K562 (cell line): ENCODE data around the gene LMO2. TPM values are rescaled to one million over a fixed set of nuclear protein-coding genes. Genes with fewer than 3 reads are reported as not detected.
A peak's percentile ranks its signal among the peaks of the same experiment; 100 is the strongest.

Source experiments
- CCNT2 ChIP-seq: IDR thresholded peaks from 2 replicates; pipeline ENCODE4 v1.6.1; 2011; ENCODE audit warnings: borderline replicate concordance, low read depth, mild to moderate bottlenecking, moderate library complexity, mixed read lengths, low read length; ENCODE audit not compliant: insufficient read length; ENCODE audit errors: extremely low read depth
- CHD4 ChIP-seq: fragments of 200-600 bp; sonication (generic); IDR thresholded peaks from 3 replicates; pipeline ENCODE4 v1.6.1; 2012; ENCODE audit warnings: low read depth, mild to moderate bottlenecking, mixed read lengths, low read length, inconsistent platforms; ENCODE audit not compliant: insufficient read depth, insufficient replicate concordance, poor library complexity, severe bottlenecking
- CREM ChIP-seq: IDR thresholded peaks from 2 replicates; pipeline ENCODE4 v1.6.1; 2014; ENCODE audit warnings: antibody characterized with exemption, low read depth
- ELF1 ChIP-seq: fragments of 200-800 bp; sonication (Bioruptor generic); IDR thresholded peaks from 2 replicates; pipeline ENCODE4 v1.6.1; 2016; ENCODE audit warnings: missing genetic modification characterization, missing compliant biosample characterization
- ESRRA ChIP-seq: fragments of 450-650 bp; IDR thresholded peaks from 2 replicates; pipeline ENCODE4 v1.6.1; 2014; ENCODE audit warnings: low read depth, mild to moderate bottlenecking, moderate library complexity, borderline replicate concordance
- MLLT1 ChIP-seq, 2 experiments: fragments of 450-650 bp; IDR thresholded peaks; 2 replicates each; pipeline ENCODE4 v1.6.1; 2016
- MYBL2 ChIP-seq, 2 experiments: fragments of 450-650 bp in 1 of 2; sonication (generic) in 1 of 2; formaldehyde crosslinking in 1 of 2; IDR thresholded peaks; 2 replicates each; pipeline versions ENCODE4 v1.6.1 to v1.8.1; 2017 to 2022; ENCODE audit warnings: borderline replicate concordance in 1 of 2, inconsistent platforms in 1 of 2, low read depth in 1 of 2, mild to moderate bottlenecking in 1 of 2, missing genetic modification reagents in 1 of 2, moderate library complexity in 1 of 2
- MYC ChIP-seq, 2 experiments: fragments of 250-450 bp in 1 of 2; sonication (Bioruptor Pico) in 1 of 2; IDR thresholded peaks; 2 replicates each; pipeline versions ENCODE4 v1.5.1 to v1.6.1; 2012 to 2021; ENCODE audit warnings: low read depth in 2 of 2, borderline replicate concordance in 1 of 2, improper control_type of control experiment in 1 of 2, low read length in 1 of 2, mild to moderate bottlenecking in 1 of 2, moderate library complexity in 1 of 2
- NRF1 ChIP-seq, 2 experiments: fragments of 450-650 bp; IDR thresholded peaks in 1 of 2; conservative IDR thresholded peaks in 1 of 2; 2 replicates each; pipeline ENCODE4 v1.6.1; 2014; ENCODE audit warnings: mild to moderate bottlenecking in 2 of 2
- RBFOX2 ChIP-seq: fragments of 200-400 bp; formaldehyde crosslinking; IDR thresholded peaks from 2 replicates; pipeline ENCODE4 v1.6.1; 2017; ENCODE audit warnings: low read depth, mild to moderate bottlenecking, low read length, moderate library complexity
- SMAD1 ChIP-seq: fragments of 150-350 bp; IDR thresholded peaks from 2 replicates; pipeline ENCODE4 v1.6.1; 2014; ENCODE audit warnings: low read length, low read depth; ENCODE audit not compliant: partially characterized antibody
- SP2 ChIP-seq: IDR thresholded peaks from 2 replicates; pipeline ENCODE4 v1.6.1; 2011; ENCODE audit warnings: mild to moderate bottlenecking, low read depth, low read length, moderate library complexity; ENCODE audit not compliant: poor library complexity, severe bottlenecking; ENCODE audit errors: extremely low read depth
- TAF1 ChIP-seq: IDR thresholded peaks from 2 replicates; pipeline ENCODE4 v1.6.1; 2011; ENCODE audit warnings: mild to moderate bottlenecking, low read length, moderate library complexity; ENCODE audit not compliant: insufficient read depth, control insufficient read depth, severe bottlenecking; ENCODE audit errors: extremely low read depth
- VEZF1 ChIP-seq: fragments of 200-800 bp; sonication (Bioruptor generic); IDR thresholded peaks from 2 replicates; pipeline ENCODE4 v1.6.1; 2017; ENCODE audit warnings: missing genetic modification characterization, missing compliant biosample characterization
- ZBTB34 ChIP-seq: fragments of 250-450 bp; sonication (Bioruptor Pico); IDR thresholded peaks from 2 replicates; pipeline ENCODE4 v1.8.0; 2021; ENCODE audit warnings: mild to moderate bottlenecking, moderate library complexity
- ZFX ChIP-seq: sonication (generic); formaldehyde crosslinking; IDR thresholded peaks from 2 replicates; pipeline ENCODE4 v1.8.0; 2022; ENCODE audit warnings: mild to moderate bottlenecking, missing genetic modification reagents, moderate library complexity
- ZNF12 ChIP-seq: sonication (generic); formaldehyde crosslinking; IDR thresholded peaks from 2 replicates; pipeline ENCODE4 v1.4.0; 2020; ENCODE audit warnings: mild to moderate bottlenecking, missing genetic modification reagents
- ZNF217 ChIP-seq: sonication (generic); formaldehyde crosslinking; IDR thresholded peaks from 2 replicates; pipeline ENCODE4 v1.8.0; 2022; ENCODE audit warnings: mild to moderate bottlenecking, missing genetic modification reagents
- ZNF655 ChIP-seq: fragments of 250-450 bp; sonication (Bioruptor Pico); IDR thresholded peaks from 2 replicates; pipeline ENCODE4 v1.5.0; 2021
- polyA plus RNA-seq, 8 experiments: library from polyadenylated mRNA; depleted of rRNA in 4 of 8; stranded (reverse) in 5 of 8; unstranded in 3 of 8; fragments of >200 nt; fragmentation: Nextera tagmentation in 2 of 8; fragmentation: Illumina TruSeq in 1 of 8; extraction: Ambion mirVana in 2 of 8; extraction: Trizol in 1 of 8; gene quantifications; 2 replicates each; pipeline versions ENCODE4 v1.2.1 to v1.2.3, GENCODE V29; 2011 to 2014; ENCODE audit warnings: inconsistent platforms in 1 of 8, missing spikeins in 1 of 8
- total RNA-seq, 7 experiments: library from RNA; depleted of rRNA in 6 of 7; stranded (reverse); fragments of >200 nt in 6 of 7; fragmentation: Illumina TruSeq in 2 of 7; extraction: Trizol in 2 of 7; gene quantifications; 2 replicates each; pipeline versions ENCODE4 v1.2.1 to v1.2.3, GENCODE V29; 2011 to 2021; ENCODE audit warnings: low replicate concordance in 1 of 7

Gene LMO2
- total and polyA plus RNA-seq, 9 of the 15 experiments (the other 6 are each of a cell fraction or from before 2014, with no cell fraction given): 6.9 to 126 (median 91.5) TPM

- TF ChIP-seq ZNF655 (no peak), CHD4 (no peak), ELF1 (tag) (0 out of 2 replicates have a peak, but pooled peaks have one; percentile 20), CCNT2 (peak; percentile 12), ZBTB34 (CRISPR knock-in tag) (no peak), VEZF1 (0 out of 2 replicates have a peak, but pooled peaks have one; percentile 3), ZNF217 (no peak), CREM (no peak), MYC (IDR thresholded peaks at IDR 0.05; ENCODE audit: low read depth, low read length) (0 out of 2 replicates have a peak, but pooled peaks have one; percentile 28), MYC (CRISPR knock-in tag; IDR thresholded peaks at IDR 0.05; ENCODE audit: borderline replicate concordance, low read depth) (no peak), TAF1 (peak; percentile 5), MYBL2 (IDR thresholded peaks at IDR 0.05; ENCODE audit: low read depth) (no peak), MYBL2 (CRISPR knock-in tag; IDR thresholded peaks at IDR 0.05; ENCODE audit: borderline replicate concordance) (no peak), ZFX (CRISPR knock-in tag) (peak; percentile 62), NRF1 (conservative IDR thresholded peaks at IDR 0.05 in 1 of 2, IDR thresholded peaks at IDR 0.05 in 1 of 2) (peak; percentile 30 to 52; a peak in 3 of 4 replicates), SMAD1 (no peak), MLLT1 (IDR thresholded peaks at IDR 0.05) (peak; percentile 7 to 27; a peak in 1 of 4 replicates), SP2 (no peak), ZNF12 (peak; percentile 70), ESRRA (no peak), RBFOX2 (peak; percentile 65)
Observed at GRCh38 chr11:33868647-33869461, 23.0 kb downstream of the LMO2 start (continued).
